A172 (cell line): Measurements from ENCODE around the gene CSF2. TPM values are rescaled to one million over a fixed set of nuclear protein-coding genes. Genes with fewer than 3 reads are reported as not detected.

Source experiments
- DNase-seq: peaks from one replicate; pipeline ENCODE4 v3.0.0-alpha.2; 2015; ENCODE audit warnings: low spot score
- total RNA-seq: library from RNA; depleted of rRNA; stranded (reverse); fragments of >200 nt; shearing (Covaris generic); gene quantifications from 2 replicates; pipeline ENCODE4 v1.2.3, GENCODE V29; 2014

The CSF2 gene
- total RNA-seq, 1 experiment from 2014 or later, result 1.3 TPM

DNA sequence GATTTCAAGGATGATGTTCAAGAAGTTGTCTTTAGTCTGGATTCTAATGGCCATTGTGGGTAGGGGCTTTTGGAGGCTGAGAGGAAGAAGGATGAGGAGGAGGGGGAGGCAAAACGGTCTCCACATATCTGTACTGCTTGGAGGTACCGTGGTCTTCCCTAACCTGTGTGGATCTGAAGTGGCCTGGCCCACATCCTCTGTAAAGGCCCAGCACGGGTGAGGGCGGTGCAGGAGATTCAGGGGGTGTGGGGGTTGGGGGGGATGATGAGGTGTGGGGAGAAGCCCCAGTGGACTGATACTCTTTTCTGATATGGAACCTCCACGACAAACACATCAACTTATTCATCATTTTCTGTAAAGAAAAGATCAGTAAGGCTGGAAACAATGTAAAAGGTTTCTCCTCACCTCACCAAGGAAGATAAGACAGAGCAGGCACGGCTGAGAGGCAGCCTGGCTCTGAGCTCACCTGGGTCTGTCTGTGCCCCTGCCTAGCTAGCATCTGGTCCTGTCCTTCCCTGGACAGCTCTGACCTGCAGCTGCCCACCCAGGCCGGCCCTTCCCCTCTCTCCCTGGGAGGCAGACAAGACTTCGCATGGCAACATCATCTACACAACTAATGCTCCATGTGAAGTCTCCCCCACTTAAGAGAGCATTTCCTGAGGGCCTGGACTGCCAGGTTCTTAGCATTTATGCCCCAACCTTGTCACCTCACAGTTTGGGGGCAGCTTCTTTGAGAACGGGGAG is 18.7 kb upstream of the CSF2 start:
- DNase-seq, result no peak

- no peak for DNase-seq
Measured at GRCh38 chr5:132055441-132055807, 18.2 kb upstream of the CSF2 start.

- DNase-seq, result no peak
Measured at GRCh38 chr5:132055808-132056609, 17.6 kb upstream of the CSF2 start.

DNA sequence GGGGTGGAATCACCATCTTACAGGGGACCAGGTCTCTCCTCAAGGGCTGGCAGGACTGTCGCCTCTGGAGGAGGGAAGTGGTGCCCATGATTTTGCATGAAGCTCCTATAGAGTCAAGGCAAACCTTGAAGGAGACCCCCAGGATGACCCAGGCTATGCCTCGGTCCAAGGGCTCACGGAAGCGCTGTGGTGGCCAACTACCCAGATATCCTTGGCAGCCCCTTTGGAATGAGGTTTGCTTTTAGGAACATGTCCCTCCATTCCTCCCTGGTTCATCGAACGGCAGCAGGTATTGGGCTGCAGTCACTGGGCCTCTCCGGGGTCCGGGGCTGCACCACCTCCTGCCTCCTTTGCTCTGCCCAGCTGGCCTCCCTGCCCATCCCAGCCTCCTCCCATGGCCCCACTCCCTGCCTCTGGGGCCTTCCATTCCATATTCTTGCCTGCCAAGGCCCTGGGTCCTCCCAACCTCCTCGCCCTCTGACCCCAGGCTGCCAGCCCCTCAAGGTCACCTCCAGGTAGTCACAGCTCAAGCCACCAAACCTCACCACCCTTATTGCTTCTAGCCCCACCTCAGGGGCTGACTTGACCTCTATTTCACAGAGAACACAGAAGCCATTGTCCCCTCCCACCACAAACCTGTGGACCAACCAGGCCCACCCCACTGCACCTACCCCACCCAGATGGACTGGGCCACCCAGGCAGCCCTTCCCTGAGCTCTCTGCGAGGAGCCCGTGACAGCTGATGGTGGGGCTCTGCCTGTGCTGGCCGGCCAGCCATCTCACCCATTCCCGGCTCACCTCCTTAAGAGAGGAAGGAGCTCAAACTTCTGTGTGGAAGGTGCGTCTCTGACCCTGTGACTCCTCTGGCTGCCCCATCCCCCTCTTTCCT is 16.7 kb upstream of the CSF2 start:
- no peak for DNase-seq

GRCh38 chr5:132057498-132058255 is 15.9 kb upstream of the CSF2 start:
- no peak for DNase-seq

DNA sequence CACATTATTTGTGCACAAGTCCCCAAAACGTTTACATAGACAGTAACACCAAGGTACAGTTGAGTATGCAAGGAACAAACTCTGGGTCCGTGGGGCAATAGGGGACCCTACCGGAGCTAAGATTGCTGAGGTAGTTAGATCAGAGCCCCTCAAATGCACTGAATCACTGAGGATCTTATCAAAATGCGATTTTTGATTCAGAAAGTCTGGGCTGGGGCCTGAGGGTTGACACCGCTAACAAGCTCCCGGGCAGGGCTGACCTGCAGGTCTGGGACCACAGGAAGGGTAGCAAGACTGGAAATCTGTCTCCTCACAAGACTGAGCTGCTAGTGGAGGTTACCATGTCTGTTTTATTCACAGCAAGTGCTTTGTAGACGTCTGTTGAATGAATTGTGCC is 14.9 kb upstream of the CSF2 start:
- no peak for DNase-seq

DNA sequence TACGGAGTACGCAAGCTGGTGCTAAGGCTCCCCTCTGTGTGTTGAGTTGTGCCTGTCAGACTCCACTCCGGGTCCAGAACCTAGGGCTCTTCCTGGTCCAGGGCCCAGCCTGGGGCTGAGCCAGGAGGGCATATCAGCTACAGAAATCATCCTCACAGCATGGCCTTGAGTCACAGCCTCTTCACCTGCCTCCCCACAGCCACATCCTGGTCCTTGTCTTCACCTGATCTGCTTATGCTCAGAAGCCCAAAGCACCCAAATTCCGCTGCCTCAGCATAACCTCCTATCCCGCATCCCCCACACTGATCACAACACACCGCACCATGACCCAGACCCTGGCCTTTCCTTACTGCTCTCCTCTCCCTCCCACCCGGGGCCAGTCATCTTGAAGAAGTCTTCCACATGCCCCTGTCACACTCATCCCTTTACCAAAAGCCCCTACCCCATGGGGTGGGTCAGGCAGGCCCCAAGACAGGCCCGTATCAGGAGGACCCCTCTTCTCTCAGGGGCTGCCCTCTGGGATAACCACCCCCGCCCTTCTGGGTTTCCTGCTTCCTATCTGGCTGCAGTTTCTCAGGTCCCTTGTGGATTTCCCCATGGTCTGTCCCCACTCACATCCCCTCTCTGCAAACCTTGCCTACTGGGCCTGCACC is 14.4 kb upstream of the CSF2 start:
- no peak for DNase-seq

GRCh38 chr5:132059696-132060500 is 13.7 kb upstream of the CSF2 start:
- DNase-seq, result no peak

DNA sequence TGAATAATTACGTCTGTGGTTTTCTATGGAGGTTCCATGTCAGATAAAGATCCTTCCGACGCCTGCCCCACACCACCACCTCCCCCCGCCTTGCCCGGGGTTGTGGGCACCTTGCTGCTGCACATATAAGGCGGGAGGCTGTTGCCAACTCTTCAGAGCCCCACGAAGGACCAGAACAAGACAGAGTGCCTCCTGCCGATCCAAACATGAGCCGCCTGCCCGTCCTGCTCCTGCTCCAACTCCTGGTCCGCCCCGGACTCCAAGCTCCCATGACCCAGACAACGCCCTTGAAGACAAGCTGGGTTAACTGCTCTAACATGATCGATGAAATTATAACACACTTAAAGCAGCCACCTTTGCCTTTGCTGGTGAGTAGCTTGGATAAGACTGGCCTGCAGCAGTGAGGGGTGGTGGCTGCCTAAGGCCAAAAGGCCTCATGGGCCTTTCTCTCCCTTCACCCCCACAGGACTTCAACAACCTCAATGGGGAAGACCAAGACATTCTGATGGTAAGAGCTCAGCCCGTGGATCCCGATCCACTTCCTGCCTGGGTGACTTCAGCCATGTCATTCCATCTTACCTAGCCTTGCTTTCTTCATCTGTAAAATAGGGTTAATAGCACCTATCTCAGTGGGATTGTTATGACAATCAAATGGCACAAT is 13.0 kb upstream of the CSF2 start, which contains the start of gene IL3:
Gene IL3 (plus strand): TSS at position 155 of the 661 bp plus-strand sequence. CDS start 52 bp downstream, at position 207.
- no peak for DNase-seq

DNA sequence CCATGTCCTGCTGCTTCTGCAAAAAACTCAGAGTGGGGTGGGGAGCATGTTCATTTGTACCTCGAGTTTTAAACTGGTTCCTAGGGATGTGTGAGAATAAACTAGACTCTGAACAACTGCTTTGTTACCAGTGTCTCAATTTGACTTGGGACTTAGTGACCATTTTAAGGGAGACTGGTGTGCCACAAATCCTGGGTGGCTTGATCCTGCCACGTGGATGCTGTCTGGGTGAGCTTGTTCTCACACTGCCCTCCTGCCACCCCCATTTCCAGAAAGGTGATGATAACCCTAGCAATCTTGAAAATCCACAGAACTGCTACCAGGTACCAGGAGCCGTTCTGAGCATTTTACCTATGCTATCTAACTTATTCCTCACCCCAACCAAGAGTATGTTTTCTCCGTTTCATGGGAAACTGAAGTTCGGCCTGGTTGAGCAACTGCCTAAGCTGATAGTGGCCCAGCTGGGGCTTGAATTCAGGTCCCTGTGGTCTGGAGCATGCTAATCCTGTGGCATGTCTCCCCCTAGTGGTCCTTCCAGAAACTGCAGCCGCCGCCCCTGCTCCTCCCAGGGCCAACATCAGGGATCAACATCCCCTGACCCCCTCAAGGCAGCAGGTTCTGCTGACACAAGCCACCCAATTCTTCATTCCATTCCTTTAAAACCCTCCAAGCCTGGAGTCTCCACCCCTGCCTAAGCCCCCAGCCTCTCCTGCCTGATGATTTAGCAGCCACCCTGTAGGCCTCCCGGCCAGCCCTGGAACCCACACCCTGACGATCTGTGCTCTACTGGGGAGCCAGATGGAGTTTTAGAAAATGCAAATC is 10.3 kb upstream of the CSF2 start:
- peak; percentile 64 for DNase-seq

GRCh38 chr5:132064140-132064539 is 9.4 kb upstream of the CSF2 start:
- DNase-seq, result no peak

DNA sequence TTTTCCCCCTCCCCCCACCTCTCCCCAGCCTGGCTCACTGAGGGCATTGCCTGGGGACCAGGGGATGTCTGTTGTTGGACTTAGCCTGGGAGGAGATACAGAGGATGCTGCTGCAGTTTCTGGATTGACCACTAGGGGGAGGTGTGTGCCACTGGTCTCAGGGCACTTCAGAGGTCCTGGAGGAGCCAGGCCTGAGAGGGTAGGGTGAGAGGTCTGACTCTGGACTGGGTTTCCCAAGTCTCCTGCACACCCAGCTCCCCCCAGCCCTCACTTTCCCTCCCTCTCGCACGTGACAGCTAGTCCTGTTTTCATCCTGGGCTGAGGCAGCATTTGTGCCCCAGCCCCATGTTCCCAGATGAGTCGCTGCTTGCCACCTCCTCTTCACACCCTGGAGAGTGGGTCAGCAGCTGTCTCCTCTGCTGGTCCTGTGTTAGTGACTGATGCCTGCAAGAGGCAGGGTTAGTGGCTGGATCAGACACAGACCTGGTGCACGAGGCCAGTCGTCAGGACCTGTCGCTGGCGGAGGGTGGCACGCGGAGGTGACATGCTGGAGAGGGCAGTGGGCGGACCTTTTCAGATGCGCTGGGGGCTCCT is 8.8 kb upstream of the CSF2 start:
- DNase-seq, result peak; percentile 79

DNA sequence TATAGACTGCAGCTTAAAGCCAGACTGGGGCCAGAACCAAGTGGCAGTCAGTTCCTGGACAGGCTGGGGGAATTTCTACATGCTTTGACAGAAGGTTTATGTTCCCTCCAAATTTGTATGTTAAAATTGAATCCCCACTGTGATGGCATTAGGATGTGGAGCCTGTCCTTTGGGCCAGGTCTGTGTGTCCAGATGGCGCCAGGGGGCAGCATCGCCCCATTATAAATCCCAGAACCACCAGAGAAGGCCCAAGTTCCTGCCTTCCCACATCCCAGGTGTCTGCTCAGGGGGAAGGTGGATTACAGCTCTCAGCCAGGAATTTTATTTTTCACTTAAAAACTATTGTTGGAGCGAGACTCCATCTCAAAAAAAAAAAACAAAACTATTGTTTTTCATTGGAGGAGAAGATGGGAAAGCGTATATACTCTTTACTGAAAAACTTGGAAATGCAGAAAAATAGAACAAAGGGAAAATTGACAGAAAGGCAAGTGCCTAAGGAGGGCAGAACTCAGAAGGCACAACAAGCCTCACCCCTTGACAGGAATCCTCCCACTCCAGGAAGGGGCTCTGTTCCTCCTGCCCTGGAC is 8.1 kb upstream of the CSF2 start:
- DNase-seq, result peak; percentile 88

- no peak for DNase-seq
Measured at GRCh38 chr5:132065951-132066701, 7.5 kb upstream of the CSF2 start.

- no peak for DNase-seq
Measured at GRCh38 chr5:132066871-132067270, 6.7 kb upstream of the CSF2 start.

GRCh38 chr5:132067451-132067850 is 6.1 kb upstream of the CSF2 start:
- no peak for DNase-seq
